Activated T-cell treated with anti-CD3 and anti-CD28 coated beads, Interleukin-2, amount 50 U/mL, for 1 hour (primary cell): ENCODE measurements around the gene CCNT2.
"Not testable (repeated sequence)": the region's sequence is repeated elsewhere in the genome, so short reads cannot be mapped to it uniquely, and the experiment has no call there.

Source experiments
- DNase-seq: peaks from one replicate; pipeline ENCODE4 v3.0.0-alpha.2; 2020

The CCNT2 gene

DNA sequence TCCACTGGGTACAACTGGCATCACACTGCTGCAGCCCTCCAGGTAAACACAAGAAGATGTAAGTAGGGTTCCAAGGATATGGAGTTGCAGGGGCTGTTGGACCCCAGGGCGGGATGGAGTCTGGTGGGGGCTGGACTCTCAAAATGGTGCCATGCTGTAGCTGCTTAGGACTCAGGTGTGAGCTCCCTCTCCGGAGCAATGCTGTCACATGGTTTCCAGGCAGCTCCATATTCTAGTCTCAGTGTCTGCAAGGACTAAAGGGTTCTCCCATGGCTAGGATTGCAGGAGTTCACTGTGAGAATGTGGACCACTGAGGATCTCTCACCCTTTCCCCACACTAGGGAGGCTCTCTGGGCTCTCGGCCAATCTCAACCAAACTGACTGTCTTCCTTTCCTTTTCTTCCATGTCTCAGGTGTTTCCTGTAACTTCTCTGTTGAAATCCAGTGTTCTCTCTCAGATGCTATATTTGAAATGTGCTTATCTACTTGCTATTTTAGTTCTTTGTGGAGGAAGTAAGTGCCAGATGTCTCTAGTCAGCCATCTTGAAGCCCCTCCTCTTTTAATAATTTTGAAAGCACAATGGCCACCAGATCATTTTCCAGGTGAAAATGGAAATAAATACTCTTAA lies 57.6 kb downstream of the CCNT2 start:
- DNase-seq, result no peak

DNA sequence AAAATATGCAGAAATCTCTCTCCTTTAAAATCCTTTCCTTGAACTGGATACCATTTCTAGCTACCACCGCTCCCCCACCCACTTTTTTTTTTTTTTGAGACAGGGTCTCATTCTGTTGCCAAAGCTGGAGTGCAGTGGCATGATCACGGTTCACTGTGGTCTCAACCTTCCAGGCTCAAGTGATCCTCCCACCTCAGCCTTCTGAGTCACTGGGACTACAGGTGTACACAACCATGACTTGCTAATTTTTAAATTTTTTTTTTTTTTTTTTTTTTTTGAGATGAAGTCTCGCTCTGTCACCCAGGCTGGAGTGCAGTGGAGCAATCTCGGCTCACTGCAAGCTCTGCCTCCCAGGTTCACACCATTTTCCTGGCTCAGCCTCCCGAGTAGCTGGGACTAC lies 58.5 kb downstream of the CCNT2 start:
- DNase-seq, result not testable (repeated sequence)

DNA sequence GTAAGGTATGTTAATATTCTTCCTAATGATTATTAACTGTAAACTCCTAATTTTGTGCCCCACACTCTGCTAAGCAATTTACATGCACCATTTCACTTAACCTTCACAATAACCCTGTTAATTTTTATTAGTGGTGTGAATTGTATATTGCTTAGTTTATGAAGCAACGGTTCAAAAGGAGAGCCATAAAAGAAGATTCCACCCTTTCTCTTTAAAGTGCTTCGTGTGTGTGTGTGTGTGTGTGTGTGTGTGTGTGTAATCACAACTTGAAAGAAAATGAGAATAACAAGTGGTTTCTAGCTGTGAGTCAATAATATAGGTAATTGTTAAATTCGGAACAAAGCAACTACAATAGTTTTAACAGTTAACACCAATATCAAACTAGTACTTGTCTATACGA lies 60.6 kb downstream of the CCNT2 start:
- no peak for DNase-seq

DNA sequence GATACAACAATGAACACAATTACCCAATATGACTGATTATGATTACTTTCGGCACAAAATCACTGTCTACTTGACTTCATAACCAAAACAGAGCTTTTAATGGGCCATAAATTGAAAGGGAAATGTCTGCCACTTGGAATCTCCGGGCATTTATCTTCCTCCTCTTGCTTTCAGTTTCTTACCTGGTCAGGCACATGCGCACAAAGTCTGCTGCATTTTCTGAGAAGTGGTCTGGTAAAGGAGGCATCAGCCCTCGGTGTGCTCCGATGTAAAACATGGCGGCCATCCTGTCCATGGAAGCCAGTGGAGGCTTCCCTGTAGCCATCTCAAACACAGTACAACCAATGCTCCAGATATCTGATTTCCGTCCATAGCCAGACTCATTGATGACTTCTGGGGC lies 62.0 kb downstream of the CCNT2 start:
- no peak for DNase-seq

DNA sequence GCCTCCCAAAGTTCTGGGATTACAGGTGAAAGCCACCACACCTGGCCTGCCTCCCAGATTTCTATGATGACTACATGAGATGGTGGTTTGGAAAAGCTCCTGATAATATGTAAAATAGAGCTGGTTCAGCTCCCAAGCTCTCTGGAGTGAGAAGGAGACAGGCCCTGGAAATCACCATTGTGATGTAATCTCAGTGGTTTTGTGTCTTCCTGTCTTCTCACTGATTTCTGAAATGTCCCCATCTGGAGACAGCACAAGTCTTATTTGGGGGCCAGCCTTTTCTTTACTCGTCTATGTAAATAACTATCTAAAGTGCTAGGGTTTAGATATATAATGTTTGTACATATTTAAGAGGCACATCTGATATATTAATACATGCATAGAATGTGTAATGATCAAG lies 64.0 kb downstream of the CCNT2 start:
- no peak for DNase-seq

DNA sequence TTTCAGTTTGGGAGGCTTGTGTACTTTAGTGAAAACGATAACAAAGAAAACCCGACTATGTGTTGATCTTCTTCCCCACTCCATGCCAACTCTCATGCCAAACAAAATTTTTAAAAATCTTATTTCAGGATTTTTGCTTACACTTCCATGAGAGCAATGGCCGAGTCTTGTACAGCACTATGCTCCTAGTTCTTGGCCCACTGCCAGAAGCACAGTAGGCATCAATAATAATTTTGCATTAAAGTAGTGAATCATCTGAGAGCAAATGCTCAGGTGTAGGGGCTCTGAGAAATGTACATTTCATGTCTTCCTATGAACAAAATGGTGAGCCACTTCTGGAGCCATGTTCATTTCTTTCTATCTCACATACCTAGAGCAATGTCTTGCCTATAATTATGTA lies 66.4 kb downstream of the CCNT2 start:
- DNase-seq, result no peak

DNA sequence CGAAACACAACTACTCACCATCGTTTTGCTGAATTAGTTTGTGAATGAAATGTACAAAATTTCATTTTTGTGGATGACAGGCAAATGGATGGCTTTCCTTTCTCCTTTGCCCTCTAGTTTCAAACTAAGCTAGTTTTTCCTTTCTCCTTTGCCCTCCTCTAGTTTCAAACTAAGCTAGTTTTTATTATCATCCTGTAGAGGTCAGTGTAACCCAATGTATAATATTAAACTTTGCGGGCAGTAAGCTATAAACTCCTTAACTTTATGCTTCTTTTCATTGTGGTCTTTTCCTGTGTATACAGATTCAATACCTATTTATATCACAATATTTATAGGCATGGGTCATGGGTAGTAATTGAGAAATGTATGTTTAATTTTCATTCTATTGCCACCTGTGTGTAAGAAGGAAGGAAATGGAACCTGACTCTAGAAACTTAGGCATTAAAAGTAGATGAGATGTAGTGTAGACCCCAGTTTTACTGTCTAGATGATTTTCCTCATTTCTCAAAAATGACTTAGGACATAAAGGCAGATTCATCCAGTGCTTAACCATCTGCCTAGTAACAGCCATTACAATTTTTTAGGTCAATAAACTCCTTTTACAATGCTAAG lies 70.5 kb downstream of the CCNT2 start:
- DNase-seq, result no peak

DNA sequence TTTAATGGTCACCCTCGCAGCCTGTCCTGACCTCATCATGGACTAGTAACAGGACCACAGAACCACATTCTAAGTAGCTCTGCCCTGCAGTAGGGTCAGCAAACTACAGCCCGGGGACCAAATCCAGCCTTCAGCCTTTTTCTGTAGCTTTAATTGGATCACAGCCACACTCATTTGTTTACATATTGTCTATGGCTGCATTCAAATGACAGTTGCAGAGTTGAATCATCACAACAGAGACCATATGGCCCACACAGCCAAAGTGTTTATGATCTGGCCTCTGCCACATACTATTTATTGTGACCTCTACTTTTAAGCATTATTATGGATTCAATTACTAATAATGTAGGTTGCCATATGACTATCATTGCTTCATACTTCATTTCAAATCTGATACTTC lies 80.9 kb downstream of the CCNT2 start:
- no peak for DNase-seq

DNA sequence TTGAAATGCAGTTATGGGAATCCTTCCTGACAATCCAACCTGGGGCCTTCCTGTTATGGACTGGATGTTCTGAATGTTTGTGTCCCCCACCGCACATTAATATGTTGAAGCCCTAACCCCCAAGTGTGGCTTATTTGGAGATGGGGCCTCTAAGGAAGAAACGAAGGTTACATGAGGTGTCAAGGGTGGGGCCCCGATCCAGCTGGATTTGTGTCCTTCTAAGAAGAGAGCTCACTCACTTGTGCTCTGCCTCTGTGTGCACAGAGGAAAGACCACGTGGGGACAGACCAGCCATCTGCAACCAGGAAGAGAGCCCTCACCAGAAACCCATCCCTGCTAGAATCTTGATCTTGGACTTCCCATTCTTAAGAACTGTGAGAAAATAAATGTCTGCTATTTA lies 84.2 kb downstream of the CCNT2 start:
- DNase-seq, result no peak

DNA sequence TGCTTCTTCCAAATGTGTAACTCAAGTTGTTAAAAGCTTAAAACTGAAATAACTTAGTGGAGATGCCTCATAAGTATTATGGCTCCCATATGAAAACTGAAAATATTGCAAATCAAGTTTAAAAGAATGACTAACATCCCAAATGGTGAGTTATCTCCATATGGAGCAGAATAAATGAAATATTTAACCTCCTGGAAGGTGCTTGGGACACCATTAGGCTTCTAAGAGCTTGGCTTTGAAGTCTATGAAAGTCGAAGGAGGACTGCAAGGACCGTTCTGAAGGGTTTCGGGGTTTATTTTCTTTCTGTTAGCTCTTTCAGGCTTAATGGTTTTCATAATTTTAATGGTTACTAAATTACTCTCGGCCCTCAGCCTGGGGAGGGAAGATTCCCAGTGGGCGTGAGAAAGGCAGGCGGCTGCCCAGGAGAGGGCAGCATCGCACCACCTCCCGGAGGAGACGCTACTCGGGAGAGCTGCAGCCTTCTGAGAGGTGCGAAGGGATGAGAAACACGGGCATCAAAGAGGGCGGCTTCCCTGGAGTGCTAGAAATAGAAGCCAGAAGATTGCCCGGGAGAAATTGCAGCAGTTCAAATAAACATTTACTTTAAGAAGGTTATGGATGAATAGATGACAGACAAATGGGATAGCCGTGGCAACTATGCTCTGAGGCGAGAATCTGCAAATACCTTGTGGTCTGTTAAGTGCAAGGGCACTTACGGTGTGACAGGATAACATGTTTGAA lies 85.6 kb downstream of the CCNT2 start:
- peak; percentile 74 for DNase-seq

DNA sequence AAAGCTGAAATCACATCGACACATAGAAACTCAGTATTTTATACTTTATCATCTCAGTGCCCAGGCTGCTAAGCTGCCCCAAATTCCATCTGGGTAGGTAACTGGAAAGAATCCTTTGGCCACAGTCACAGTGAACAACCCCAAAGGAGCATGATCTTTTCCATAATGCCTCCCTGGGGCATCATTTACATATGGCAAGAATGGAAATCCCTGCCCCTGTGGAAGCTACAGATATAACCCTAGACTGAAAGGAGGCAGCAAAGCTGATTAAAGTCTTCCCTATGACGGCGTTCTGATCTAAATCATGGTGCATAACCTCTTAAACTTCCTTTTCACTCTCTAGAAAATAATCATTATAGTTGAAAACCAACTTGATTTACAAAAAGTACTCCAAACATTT lies 87.1 kb downstream of the CCNT2 start:
- no peak for DNase-seq
